ENCODE measurements around the gene NOX3.

NOX3 gene

GRCh38 chr6:155444952-155445903 lies 10.4 kb downstream of the NOX3 start:
- Histone ChIP-seq H3K9me3 (replicated peaks; ENCODE audit: insufficient read depth, low read length) (no peaks in the 10 kb centered on the region), H3K27ac (ENCODE audit: low read length) (no peak overlapping the region), H3K4me3 (ENCODE audit: low read length) (no peak overlapping the region), H3K9me2 (replicated peaks; ENCODE audit: insufficient read depth, low read length) (no peaks in the 10 kb centered on the region), H4K20me1 (ENCODE audit: insufficient read depth, low read length) (no peaks in the 10 kb centered on the region), H3F3A (ENCODE audit: insufficient read depth, low read length) (no peaks in the 10 kb centered on the region), H3K79me2 (ENCODE audit: low read length) (no peaks in the 10 kb centered on the region), H2AFZ (ENCODE audit: low read length) (no peak overlapping the region), H3K4me2 (ENCODE audit: low read depth, low read length) (no peak overlapping the region), H3K27me3 (replicated peaks; ENCODE audit: insufficient read depth, low read length) (no peaks in the 10 kb centered on the region), H3K9ac (ENCODE audit: low read length) (no peak overlapping the region), H3K36me3 (replicated peaks; ENCODE audit: insufficient read depth, low read length) (no peaks in the 10 kb centered on the region), H3K4me1 (ENCODE audit: low read length) (no peaks in the 10 kb centered on the region)
- no peak for DNase-seq
- TF ChIP-seq EZH2 (optimal IDR thresholded peaks at IDR 0.05; ENCODE audit: low read depth, low read length), result no peak
- TF ChIP-seq EZH2phosphoT487 (IDR thresholded peaks at IDR 0.05; ENCODE audit: low read length), result no peak
- no peak for TF ChIP-seq CTCF (IDR thresholded peaks at IDR 0.05; ENCODE audit: low read length)

GRCh38 chr6:155444120-155444917 lies 11.3 kb downstream of the NOX3 start:
- Histone ChIP-seq H3K27ac (ENCODE audit: low read length) (no peak overlapping the region), H3K36me3 (replicated peaks; ENCODE audit: insufficient read depth, low read length) (no peaks in the 10 kb centered on the region), H3K27me3 (replicated peaks; ENCODE audit: insufficient read depth, low read length) (no peaks in the 10 kb centered on the region), H3K79me2 (ENCODE audit: low read length) (no peaks in the 10 kb centered on the region), H3F3A (ENCODE audit: insufficient read depth, low read length) (no peaks in the 10 kb centered on the region), H3K4me3 (ENCODE audit: low read length) (no peak overlapping the region), H3K4me2 (ENCODE audit: low read depth, low read length) (no peak overlapping the region), H2AFZ (ENCODE audit: low read length) (no peak overlapping the region), H3K9me3 (replicated peaks; ENCODE audit: insufficient read depth, low read length) (no peaks in the 10 kb centered on the region), H3K9me2 (replicated peaks; ENCODE audit: insufficient read depth, low read length) (no peaks in the 10 kb centered on the region), H3K4me1 (ENCODE audit: low read length) (no peaks in the 10 kb centered on the region), H4K20me1 (ENCODE audit: insufficient read depth, low read length) (no peaks in the 10 kb centered on the region), H3K9ac (ENCODE audit: low read length) (no peak overlapping the region)
- DNase-seq, result no peak
- TF ChIP-seq EZH2 (optimal IDR thresholded peaks at IDR 0.05; ENCODE audit: low read depth, low read length), result no peak
- TF ChIP-seq EZH2phosphoT487 (IDR thresholded peaks at IDR 0.05; ENCODE audit: low read length), result no peak
- no peak for TF ChIP-seq CTCF (IDR thresholded peaks at IDR 0.05; ENCODE audit: low read length)

- DNase-seq, result no peak
- Histone ChIP-seq H3K27me3 (replicated peaks; ENCODE audit: insufficient read depth, low read length) (no peaks in the 10 kb centered on the region), H3K4me1 (ENCODE audit: low read length) (no peaks in the 10 kb centered on the region), H3K27ac (ENCODE audit: low read length) (no peak overlapping the region), H3K4me2 (ENCODE audit: low read depth, low read length) (no peak overlapping the region), H3K9ac (ENCODE audit: low read length) (no peak overlapping the region), H4K20me1 (ENCODE audit: insufficient read depth, low read length) (no peaks in the 10 kb centered on the region), H3K79me2 (ENCODE audit: low read length) (no peaks in the 10 kb centered on the region), H3K4me3 (ENCODE audit: low read length) (no peak overlapping the region), H3K9me2 (replicated peaks; ENCODE audit: insufficient read depth, low read length) (no peaks in the 10 kb centered on the region), H3K9me3 (replicated peaks; ENCODE audit: insufficient read depth, low read length) (no peaks in the 10 kb centered on the region), H3K36me3 (replicated peaks; ENCODE audit: insufficient read depth, low read length) (no peaks in the 10 kb centered on the region), H2AFZ (ENCODE audit: low read length) (no peak overlapping the region), H3F3A (ENCODE audit: insufficient read depth, low read length) (no peaks in the 10 kb centered on the region)
- TF ChIP-seq EZH2 (optimal IDR thresholded peaks at IDR 0.05; ENCODE audit: low read depth, low read length) (no peak), EZH2phosphoT487 (IDR thresholded peaks at IDR 0.05; ENCODE audit: low read length) (no peak), CTCF (IDR thresholded peaks at IDR 0.05; ENCODE audit: low read length) (no peak)
These were observed 12.5 kb downstream of the NOX3 start for GRCh38 chr6:155443168-155443567.

Data from MM.1S (cell line).